ENCODE data around the gene ZMYND12.
A peak's percentile ranks its signal among the peaks of the same experiment; 100 is the strongest.

Gene ZMYND12

GRCh38 chr1:42469727-42470126, 13.9 kb upstream of the ZMYND12 start:
- no peaks in the 10 kb centered on the region for H3K4me1 ChIP-seq (ENCODE audit: control insufficient read depth, insufficient read depth, low read length)
- H3K4me3 ChIP-seq (ENCODE audit: low read depth, low read length) = no peak overlapping the region

GRCh38 chr1:42466030-42466429, 10.2 kb upstream of the ZMYND12 start:
- Histone ChIP-seq H3K4me3 (ENCODE audit: low read depth, low read length) (no peak overlapping the region), H3K9me3 (ENCODE audit: control insufficient read depth, insufficient read depth, low read depth, low read length) (no peaks in the 10 kb centered on the region), H3K4me1 (ENCODE audit: control insufficient read depth, insufficient read depth, low read length) (peaks cover 6% of the 10 kb centered on the region), H3K27ac (ENCODE audit: low read depth, low read length) (no peak overlapping the region), H3K36me3 (ENCODE audit: control insufficient read depth, insufficient read depth, low read length) (no peaks in the 10 kb centered on the region; the same call in 1 of the 2 replicates), H3K9ac (ENCODE audit: low read length) (no peak overlapping the region), H3K27me3 (ENCODE audit: control insufficient read depth, insufficient read depth, low read length) (peaks cover 19% of the 10 kb centered on the region; the same call in 1 of the 2 replicates)

More at GRCh38 chr1:42469727-42470126, 13.9 kb upstream of the ZMYND12 start:
- Histone ChIP-seq H3K36me3 (ENCODE audit: control insufficient read depth, insufficient read depth, low read length) (no peaks in the 10 kb centered on the region), H3K9ac (ENCODE audit: low read length) (no peak overlapping the region), H3K27me3 (ENCODE audit: control insufficient read depth, insufficient read depth, low read length) (peaks cover 5% of the 10 kb centered on the region; the same call in 1 of the 2 replicates), H3K9me3 (ENCODE audit: control insufficient read depth, insufficient read depth, low read depth, low read length) (no peaks in the 10 kb centered on the region), H3K27ac (ENCODE audit: low read depth, low read length) (no peak overlapping the region)

- H3K9ac ChIP-seq (ENCODE audit: low read length) = peak overlapping the region; percentile 8
- H3K36me3 ChIP-seq (ENCODE audit: control insufficient read depth, insufficient read depth, low read length) = peaks cover 20% of the 10 kb centered on the region
- peak overlapping the region; percentile 76 for H3K4me3 ChIP-seq (ENCODE audit: low read depth, low read length)
- peaks cover 6% of the 10 kb centered on the region for H3K4me1 ChIP-seq (ENCODE audit: control insufficient read depth, insufficient read depth, low read length)
- H3K9me3 ChIP-seq (ENCODE audit: control insufficient read depth, insufficient read depth, low read depth, low read length) = no peaks in the 10 kb centered on the region
- peaks cover 19% of the 10 kb centered on the region; the same call in 1 of the 2 replicates for H3K27me3 ChIP-seq (ENCODE audit: control insufficient read depth, insufficient read depth, low read length)
- H3K27ac ChIP-seq (ENCODE audit: low read depth, low read length) = no peak overlapping the region
Observed at GRCh38 chr1:42463921-42464320, 8.1 kb upstream of the ZMYND12 start.

- Histone ChIP-seq H3K27ac (ENCODE audit: low read depth, low read length) (no peak within 1 kb of the TSS), H3K9me3 (ENCODE audit: control insufficient read depth, insufficient read depth, low read depth, low read length) (no peaks in the 10 kb centered on the region), H3K4me1 (ENCODE audit: control insufficient read depth, insufficient read depth, low read length) (peaks cover 6% of the 10 kb centered on the region), H3K27me3 (ENCODE audit: control insufficient read depth, insufficient read depth, low read length) (peaks cover 15% of the 10 kb centered on the region; the same call in 1 of the 2 replicates), H3K9ac (ENCODE audit: low read length) (peak within 1 kb of the TSS; percentile 46), H3K36me3 (ENCODE audit: control insufficient read depth, insufficient read depth, low read length) (peaks cover 28% of the 10 kb centered on the region), H3K4me3 (ENCODE audit: low read depth, low read length) (peak within 1 kb of the TSS; percentile 76)
Observed at GRCh38 chr1:42462828-42463763, 7.3 kb upstream of the ZMYND12 start, which contains the start of gene CCDC30. Gene CCDC30 (plus strand): TSS chr1:42463286. CDS start chr1:42480552, 17,266 bp downstream.

GRCh38 chr1:42461196-42461595, 5.4 kb upstream of the ZMYND12 start:
- H3K4me3 ChIP-seq (ENCODE audit: low read depth, low read length) = no peak overlapping the region
- H3K4me1 ChIP-seq (ENCODE audit: control insufficient read depth, insufficient read depth, low read length) = peaks cover 6% of the 10 kb centered on the region
- no peaks in the 10 kb centered on the region for H3K9me3 ChIP-seq (ENCODE audit: control insufficient read depth, insufficient read depth, low read depth, low read length)

GRCh38 chr1:42456754-42457089, 900 bp upstream of the ZMYND12 start:
- H3K27ac ChIP-seq (ENCODE audit: low read depth, low read length) = peak overlapping the region; percentile 76
- peaks cover 29% of the 10 kb centered on the region for H3K36me3 ChIP-seq (ENCODE audit: control insufficient read depth, insufficient read depth, low read length)
- peak overlapping the region; percentile 77 for H3K4me3 ChIP-seq (ENCODE audit: low read depth, low read length)
- H3K9ac ChIP-seq (ENCODE audit: low read length) = peak overlapping the region; percentile 94
- peaks cover 4% of the 10 kb centered on the region for H3K4me1 ChIP-seq (ENCODE audit: control insufficient read depth, insufficient read depth, low read length)
- H3K9me3 ChIP-seq (ENCODE audit: control insufficient read depth, insufficient read depth, low read depth, low read length) = no peaks in the 10 kb centered on the region
- no peaks in the 10 kb centered on the region for H3K27me3 ChIP-seq (ENCODE audit: control insufficient read depth, insufficient read depth, low read length)

More at GRCh38 chr1:42461196-42461595, 5.4 kb upstream of the ZMYND12 start:
- Histone ChIP-seq H3K36me3 (ENCODE audit: control insufficient read depth, insufficient read depth, low read length) (peaks cover 29% of the 10 kb centered on the region), H3K9ac (ENCODE audit: low read length) (no peak overlapping the region), H3K27me3 (ENCODE audit: control insufficient read depth, insufficient read depth, low read length) (peaks cover 15% of the 10 kb centered on the region; the same call in 1 of the 2 replicates), H3K27ac (ENCODE audit: low read depth, low read length) (no peak overlapping the region)

- Histone ChIP-seq H3K27ac (ENCODE audit: low read depth, low read length) (no peak overlapping the region), H3K36me3 (ENCODE audit: control insufficient read depth, insufficient read depth, low read length) (peaks cover 12% of the 10 kb centered on the region; the same call in 1 of the 2 replicates), H3K9ac (ENCODE audit: low read length) (no peak overlapping the region), H3K9me3 (ENCODE audit: control insufficient read depth, insufficient read depth, low read depth, low read length) (no peaks in the 10 kb centered on the region), H3K4me3 (ENCODE audit: low read depth, low read length) (no peak overlapping the region), H3K4me1 (ENCODE audit: control insufficient read depth, insufficient read depth, low read length) (peaks cover 4% of the 10 kb centered on the region), H3K27me3 (ENCODE audit: control insufficient read depth, insufficient read depth, low read length) (no peaks in the 10 kb centered on the region)
Observed at GRCh38 chr1:42454403-42454802, 1.4 kb downstream of the ZMYND12 start.

- peaks cover 3% of the 10 kb centered on the region; the same call in 1 of the 2 replicates for H3K36me3 ChIP-seq (ENCODE audit: control insufficient read depth, insufficient read depth, low read length)
Observed at GRCh38 chr1:42453386-42453785, 2.4 kb downstream of the ZMYND12 start.

GRCh38 chr1:42450061-42450460, 5.8 kb downstream of the ZMYND12 start:
- H3K4me3 ChIP-seq (ENCODE audit: low read depth, low read length) = no peak overlapping the region
- H3K9ac ChIP-seq (ENCODE audit: low read length) = no peak overlapping the region
- H3K27ac ChIP-seq (ENCODE audit: low read depth, low read length) = no peak overlapping the region
- no peaks in the 10 kb centered on the region for H3K27me3 ChIP-seq (ENCODE audit: control insufficient read depth, insufficient read depth, low read length)
- H3K9me3 ChIP-seq (ENCODE audit: control insufficient read depth, insufficient read depth, low read depth, low read length) = no peaks in the 10 kb centered on the region
- no peaks in the 10 kb centered on the region for H3K36me3 ChIP-seq (ENCODE audit: control insufficient read depth, insufficient read depth, low read length)
- H3K4me1 ChIP-seq (ENCODE audit: control insufficient read depth, insufficient read depth, low read length) = no peaks in the 10 kb centered on the region

More at GRCh38 chr1:42453386-42453785, 2.4 kb downstream of the ZMYND12 start:
- no peaks in the 10 kb centered on the region for H3K9me3 ChIP-seq (ENCODE audit: control insufficient read depth, insufficient read depth, low read depth, low read length)
- no peaks in the 10 kb centered on the region for H3K27me3 ChIP-seq (ENCODE audit: control insufficient read depth, insufficient read depth, low read length)
- H3K9ac ChIP-seq (ENCODE audit: low read length) = no peak overlapping the region
- no peak overlapping the region for H3K27ac ChIP-seq (ENCODE audit: low read depth, low read length)
- peaks cover 4% of the 10 kb centered on the region for H3K4me1 ChIP-seq (ENCODE audit: control insufficient read depth, insufficient read depth, low read length)
- no peak overlapping the region for H3K4me3 ChIP-seq (ENCODE audit: low read depth, low read length)

- H3K9me3 ChIP-seq (ENCODE audit: control insufficient read depth, insufficient read depth, low read depth, low read length) = no peaks in the 10 kb centered on the region
- no peaks in the 10 kb centered on the region for H3K4me1 ChIP-seq (ENCODE audit: control insufficient read depth, insufficient read depth, low read length)
- 0 out of 2 replicates have a peak, but pooled peaks cover 2% of the 10 kb centered on the region for H3K27me3 ChIP-seq (ENCODE audit: control insufficient read depth, insufficient read depth, low read length)
- no peak overlapping the region for H3K4me3 ChIP-seq (ENCODE audit: low read depth, low read length)
- H3K9ac ChIP-seq (ENCODE audit: low read length) = no peak overlapping the region
- H3K27ac ChIP-seq (ENCODE audit: low read depth, low read length) = no peak overlapping the region
- no peaks in the 10 kb centered on the region for H3K36me3 ChIP-seq (ENCODE audit: control insufficient read depth, insufficient read depth, low read length)
Observed at GRCh38 chr1:42449256-42449655, 6.6 kb downstream of the ZMYND12 start.

GRCh38 chr1:42442662-42443061, 13.2 kb downstream of the ZMYND12 start:
- Histone ChIP-seq H3K4me1 (ENCODE audit: control insufficient read depth, insufficient read depth, low read length) (no peaks in the 10 kb centered on the region), H3K4me3 (ENCODE audit: low read depth, low read length) (no peak overlapping the region), H3K9ac (ENCODE audit: low read length) (no peak overlapping the region), H3K27me3 (ENCODE audit: control insufficient read depth, insufficient read depth, low read length) (0 out of 2 replicates have a peak, but pooled peaks cover 3% of the 10 kb centered on the region), H3K27ac (ENCODE audit: low read depth, low read length) (no peak overlapping the region), H3K36me3 (ENCODE audit: control insufficient read depth, insufficient read depth, low read length) (no peaks in the 10 kb centered on the region), H3K9me3 (ENCODE audit: control insufficient read depth, insufficient read depth, low read depth, low read length) (no peaks in the 10 kb centered on the region)
